Measurements from ENCODE around the gene NSUN3. TPM values are rescaled to one million over a fixed set of nuclear protein-coding genes. Genes with fewer than 3 reads are reported as not detected.
A peak's percentile ranks its signal among the peaks of the same experiment; 100 is the strongest.

NSUN3 gene
- total and polyA plus RNA-seq, 2 of the 8 experiments (the other 6 are each of a cell fraction or from before 2014, with no cell fraction given), result 2.1 to 5.1 TPM

DNA sequence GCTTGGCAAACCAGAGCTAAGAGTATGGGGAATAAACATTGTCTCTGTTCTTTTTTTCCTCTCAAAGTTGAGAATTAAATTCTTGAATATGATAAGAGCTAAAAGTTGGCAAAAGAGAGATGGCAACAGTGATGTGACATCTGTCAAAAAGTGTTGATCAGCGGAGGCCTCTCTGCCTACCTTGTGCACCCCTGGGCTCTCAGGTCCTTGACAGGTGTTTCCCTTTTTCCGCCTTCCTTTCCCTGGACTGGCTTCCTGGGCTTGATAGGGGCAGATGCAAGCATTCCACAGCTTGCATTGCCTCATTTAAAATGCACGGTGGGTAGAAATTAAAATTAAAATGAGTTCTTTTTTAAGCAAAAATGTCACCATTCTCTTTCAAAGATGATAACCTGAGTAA is 84.2 kb downstream of the NSUN3 start:
- Histone ChIP-seq H4K8ac (ENCODE audit: extremely low read depth, insufficient read depth, low read length) (no peak overlapping the region), H2AFZ (ENCODE audit: low read length) (no peak overlapping the region), H2BK5ac (ENCODE audit: low read depth, low read length) (no peak overlapping the region), H3K23me2 (ENCODE audit: low read depth, low read length) (no peaks in the 10 kb centered on the region), H4K20me1 (replicated peaks in 1 of 2; ENCODE audit: control insufficient read depth in 1 of 2, insufficient read depth in 2 of 2, low read length in 2 of 2) (no peaks in the 10 kb centered on the region), H3K79me2 (ENCODE audit: control insufficient read depth in 1 of 2, insufficient read depth in 2 of 2, low read length in 2 of 2) (no peaks in the 10 kb centered on the region), H3K18ac (ENCODE audit: extremely low read depth, low read length) (no peak overlapping the region), H3K4me3 (ENCODE audit: extremely low read depth in 1 of 4, insufficient read depth in 2 of 4, low read depth in 3 of 4, low read length in 4 of 4) (no peak overlapping the region), H2BK12ac (ENCODE audit: low read depth, low read length) (no peak overlapping the region), H3K4ac (replicated peaks; ENCODE audit: insufficient read length, low read depth, low read length) (no peak overlapping the region), H3K56ac (replicated peaks; ENCODE audit: insufficient read length, low read depth, low read length) (no peak overlapping the region), H2AK5ac (ENCODE audit: low read depth, low read length) (no peak overlapping the region), H4K91ac (replicated peaks; ENCODE audit: insufficient read length, low read length) (no peak overlapping the region), H2BK20ac (ENCODE audit: low read length) (no peak overlapping the region), H3K23ac (ENCODE audit: insufficient read length) (no peak overlapping the region), H3K27ac (ENCODE audit: low read depth, low read length) (no peak overlapping the region), H4K5ac (ENCODE audit: insufficient read length, low read depth, low read length) (no peak overlapping the region), H3K14ac (ENCODE audit: insufficient read length) (no peak overlapping the region), H3K36me3 (ENCODE audit: control insufficient read depth in 2 of 4, insufficient read depth in 4 of 4, low read length in 3 of 4) (no peaks in the 10 kb centered on the region), H3K79me1 (ENCODE audit: low read depth, low read length) (no peaks in the 10 kb centered on the region), H3K27me3 (replicated peaks in 1 of 4; ENCODE audit: control insufficient read depth in 3 of 4, extremely low read depth in 1 of 4, insufficient read depth in 3 of 4, low read length in 3 of 4) (no peaks in the 10 kb centered on the region), H3K4me1 (replicated peaks in 1 of 4; ENCODE audit: control insufficient read depth in 3 of 4, insufficient read depth in 4 of 4, low read length in 3 of 4) (peaks cover 0 to 4% (median 4%) of the 10 kb centered on the region in 4 experiments; a peak in 4 of 7 replicates), H3K4me2 (ENCODE audit: insufficient read depth in 1 of 2, low read depth in 2 of 2, low read length in 2 of 2) (peak overlapping the region; percentile 25 to 60; a peak in 2 of 4 replicates), H3K9me3 (ENCODE audit: insufficient read depth in 2 of 2, low read depth in 1 of 2, low read length in 1 of 2) (no peaks in the 10 kb centered on the region), H2BK15ac (ENCODE audit: low read length) (no peak overlapping the region), H2BK120ac (replicated peaks; ENCODE audit: low read depth, low read length) (no peak overlapping the region), H3K9ac (replicated peaks in 1 of 4; ENCODE audit: extremely low read depth in 1 of 4, low read depth in 3 of 4, low read length in 3 of 4) (no peak overlapping the region)
- WGBS, 2 experiments (ENCODE audit: extremely low coverage in 1 of 2, insufficient coverage in 1 of 2, insufficient read length in 1 of 2, insufficient replicate concordance in 2 of 2, low coverage in 1 of 2, low lambda C conversion rate in 2 of 2, missing lambda C conversion rate in 1 of 2), result 27% methylated on average over 3 of the region's 3 CpGs; no CpG with 5 or more reads in 1 of the 2 experiments
- TF ChIP-seq RXRA (IDR thresholded peaks at IDR 0.05; ENCODE audit: insufficient read depth, low read depth, low read length) (no peak), EP300 (IDR thresholded peaks at IDR 0.05; ENCODE audit: borderline replicate concordance in 1 of 2, low read depth in 2 of 2, low read length in 2 of 2) (no peak), SIRT6 (IDR thresholded peaks at IDR 0.05; ENCODE audit: low read length) (no peak), CTBP2 (IDR thresholded peaks at IDR 0.05; ENCODE audit: borderline replicate concordance, insufficient read depth, insufficient read length, low read length) (no peak), RAD21 (IDR thresholded peaks at IDR 0.05 in 1 of 2, conservative IDR thresholded peaks at IDR 0.05 in 1 of 2; ENCODE audit: low read depth in 2 of 2, low read length in 2 of 2) (no peak), JUN (IDR thresholded peaks at IDR 0.05; ENCODE audit: low read depth, low read length) (no peak), GABPA (IDR thresholded peaks at IDR 0.05; ENCODE audit: borderline replicate concordance, insufficient read depth, low read length) (no peak), CREB1 (IDR thresholded peaks at IDR 0.05) (no peak), KDM1A (IDR thresholded peaks at IDR 0.05; ENCODE audit: borderline replicate concordance, low read length) (no peak), NRF1 (IDR thresholded peaks at IDR 0.05; ENCODE audit: low read depth, low read length) (no peak)
- FAIRE-seq (no peak), DNase-seq (ENCODE audit: low read depth in 1 of 2, low spot score in 2 of 2) (no peak)
- POLR2A ChIA-PET (ENCODE audit: partially characterized antibody), result no interaction called here
- CTCF ChIA-PET (ENCODE audit: partially characterized antibody), result no interaction called here
